SK-N-MC (cell line): ENCODE data around the gene CDC123.
"Not testable (repeated sequence)": the region's sequence is repeated elsewhere in the genome, so short reads cannot be mapped to it uniquely, and the experiment has no call there.

Experiments used
- DNase-seq: peaks from one replicate; pipeline ENCODE4 v3.0.0-alpha.2; 2011; ENCODE audit warnings: low read depth, low spot score
- H3K27ac ChIP-seq: fragments of 200-600 bp; sonication (generic); 2 replicates; pipeline ENCODE4 v1.5.1; 2016; ENCODE audit warnings: mixed run types
- H3K36me3 ChIP-seq: fragments of 200-600 bp; sonication (generic); 2 replicates; pipeline ENCODE4 v1.6.1; 2017; ENCODE audit warnings: antibody characterized with exemption, low read length, mixed read lengths; ENCODE audit not compliant: insufficient read depth
- H3K4me3 ChIP-seq: fragments of 200-600 bp; sonication (generic); 2 replicates; pipeline ENCODE4 v1.5.1; 2016
- H3K9ac ChIP-seq: fragments of 200-600 bp; sonication (generic); 2 replicates; pipeline ENCODE4 v1.8.0; 2017; ENCODE audit warnings: mixed run types, mixed read lengths; ENCODE audit not compliant: insufficient read length
- H3K9me3 ChIP-seq: fragments of 200-600 bp; sonication (generic); 2 replicates; pipeline ENCODE4 v1.6.1; 2017; ENCODE audit warnings: low read depth, mild to moderate bottlenecking, antibody characterized with exemption, low read length, moderate library complexity, mixed read lengths
- EZH2 ChIP-seq: fragments of 200-600 bp; sonication (generic); IDR thresholded peaks from one replicate; pipeline ENCODE4 v1.6.1; 2017; ENCODE audit warnings: antibody characterized with exemption
- FOXP2 ChIP-seq: optimal IDR thresholded peaks from 2 replicates; pipeline ENCODE3; 2011; ENCODE audit warnings: mild to moderate bottlenecking, moderate library complexity; ENCODE audit not compliant: insufficient read depth; ENCODE audit errors: extremely low read length, control extremely low read depth
- POLR2AphosphoS5 ChIP-seq: IDR thresholded peaks from 2 replicates; pipeline ENCODE4 v1.6.1; 2012; ENCODE audit warnings: mild to moderate bottlenecking, low read depth, low read length, borderline replicate concordance

The CDC123 gene

DNA sequence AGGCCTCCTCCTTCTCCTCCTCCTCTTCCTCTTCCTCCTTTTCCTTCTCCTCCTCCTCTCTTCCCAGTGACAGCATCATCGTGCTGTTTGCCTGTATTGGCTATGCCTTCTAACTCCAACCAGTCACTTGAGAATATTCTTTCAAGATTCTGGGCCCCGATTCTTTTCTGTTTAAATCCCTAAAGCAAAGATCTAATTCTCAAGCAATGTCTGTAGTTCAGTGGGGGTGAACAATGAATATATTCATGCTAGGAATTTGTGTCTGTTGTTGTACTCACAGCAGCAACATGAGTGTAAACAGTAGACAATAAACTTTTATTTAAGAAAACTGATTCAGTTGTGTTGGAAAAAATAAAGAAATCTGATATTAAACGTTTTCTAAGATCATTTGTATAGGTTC, 31.0 kb upstream of the CDC123 start:
- Histone ChIP-seq H3K9ac (no peak overlapping the region), H3K4me3 (no peak overlapping the region), H3K36me3 (peaks cover 9% of the 10 kb centered on the region; the same call in 1 of the 2 replicates), H3K27ac (no peak overlapping the region), H3K9me3 (no peaks in the 10 kb centered on the region)
- no peak for DNase-seq
- no peak for TF ChIP-seq POLR2AphosphoS5
- TF ChIP-seq EZH2, result no peak
- no peak for TF ChIP-seq FOXP2

DNA sequence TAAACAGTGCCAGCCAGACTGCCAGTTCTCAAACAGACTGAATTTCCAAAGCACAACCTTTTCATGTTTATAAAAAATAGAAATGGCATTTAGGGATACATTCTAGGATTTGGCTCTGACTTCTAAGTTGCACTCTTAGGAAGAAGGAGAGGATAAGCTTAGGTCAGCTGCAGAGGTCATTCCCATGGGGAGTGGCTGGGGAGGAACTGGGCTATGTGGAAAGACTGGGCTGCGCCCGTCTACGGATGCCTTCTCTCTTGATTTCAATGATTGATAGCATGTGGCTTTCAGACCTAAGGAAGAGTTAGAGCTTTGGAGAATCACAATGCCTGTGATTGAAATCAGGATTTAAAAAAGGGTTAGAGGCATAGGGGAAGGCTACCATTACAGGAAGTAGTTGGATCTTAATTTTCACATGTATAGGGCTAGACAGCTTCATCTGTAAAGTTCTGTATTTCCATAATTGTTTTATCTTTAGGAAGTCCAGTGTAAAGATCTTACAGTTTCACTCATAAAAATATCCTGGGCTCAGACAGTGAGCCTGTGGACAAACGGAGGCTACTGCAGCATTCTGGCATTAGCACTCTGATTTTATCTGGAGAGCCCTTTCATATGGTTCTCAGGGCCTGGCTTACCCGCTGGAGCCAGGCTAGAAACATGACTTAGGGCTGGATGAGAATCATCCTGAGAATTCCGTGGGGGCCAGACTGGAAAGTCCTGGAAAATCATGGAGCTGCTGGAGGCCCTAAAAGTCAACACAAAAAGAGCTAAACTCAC, 29.8 kb upstream of the CDC123 start:
- Histone ChIP-seq H3K27ac (no peak overlapping the region), H3K9ac (no peak overlapping the region), H3K4me3 (no peak overlapping the region), H3K36me3 (peaks cover 19% of the 10 kb centered on the region; the same call in 1 of the 2 replicates), H3K9me3 (no peaks in the 10 kb centered on the region)
- DNase-seq, result no peak
- no peak for TF ChIP-seq FOXP2
- no peak for TF ChIP-seq EZH2
- TF ChIP-seq POLR2AphosphoS5, result no peak

- not testable (repeated sequence) for DNase-seq, H3K9me3 ChIP-seq
- H3K36me3 ChIP-seq, result peaks cover 25% of the 10 kb centered on the region; the same call in 1 of the 2 replicates
These were observed 24.5 kb upstream of the CDC123 start for GRCh38 chr10:12171512-12171911.

DNA sequence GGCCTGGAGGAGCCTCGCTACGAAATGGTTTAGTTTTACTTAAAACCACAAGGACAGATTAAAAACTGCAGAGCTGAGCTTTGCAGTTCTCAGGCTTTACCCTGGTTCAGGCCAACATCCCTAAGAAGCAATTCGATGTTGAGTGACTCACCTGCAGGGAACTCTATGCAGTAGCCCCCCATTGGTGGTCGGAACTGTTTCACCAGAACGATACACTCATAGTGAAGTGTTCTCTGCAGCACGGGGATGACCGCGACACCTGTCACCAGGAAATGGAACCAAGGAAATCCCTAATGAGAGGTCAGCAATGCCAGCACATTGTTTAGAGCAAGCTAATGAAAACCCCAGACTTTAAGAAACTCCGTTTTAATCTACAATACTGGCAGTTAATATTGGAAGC, 18.3 kb upstream of the CDC123 start:
- peaks cover 14% of the 10 kb centered on the region; the same call in 1 of the 2 replicates for H3K36me3 ChIP-seq
- no peak overlapping the region for H3K4me3 ChIP-seq
- no peak overlapping the region for H3K27ac ChIP-seq
- no peak for DNase-seq
- H3K9me3 ChIP-seq, result no peaks in the 10 kb centered on the region
- TF ChIP-seq POLR2AphosphoS5, result no peak
- TF ChIP-seq EZH2, result no peak
- TF ChIP-seq FOXP2, result no peak
- H3K9ac ChIP-seq, result no peak overlapping the region

More at GRCh38 chr10:12171512-12171911, 24.5 kb upstream of the CDC123 start:
- not testable (repeated sequence) for H3K9ac ChIP-seq, H3K27ac ChIP-seq, H3K4me3 ChIP-seq

DNA sequence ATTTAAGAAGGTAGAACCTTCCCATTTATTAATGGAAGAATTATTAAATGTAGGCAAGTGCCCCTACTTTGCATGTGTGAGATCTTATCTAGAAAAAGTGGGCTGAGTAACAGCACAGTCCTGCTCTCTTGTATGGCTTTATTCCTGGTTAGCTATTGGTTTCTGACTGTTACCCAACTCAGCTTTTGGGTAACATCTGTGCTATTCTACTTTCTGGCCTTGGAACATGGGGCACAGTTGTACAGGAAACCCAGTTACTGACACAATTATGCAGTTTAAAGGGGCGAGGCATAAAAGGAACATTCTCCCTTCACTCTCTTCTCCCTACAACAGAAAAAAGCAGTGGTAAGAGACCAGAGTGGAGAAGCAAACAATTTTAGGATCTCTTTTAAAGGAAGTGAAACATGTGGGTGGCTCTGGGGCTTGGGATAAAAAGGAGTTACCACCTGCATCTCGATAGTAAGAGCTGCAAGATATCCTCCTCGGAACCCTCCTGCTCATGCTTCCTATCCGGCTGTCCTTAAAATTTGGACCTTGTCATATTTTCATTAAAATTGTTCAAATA, 16.3 kb upstream of the CDC123 start:
- H3K27ac ChIP-seq, result no peak overlapping the region
- H3K9ac ChIP-seq, result no peak overlapping the region
- no peak overlapping the region for H3K4me3 ChIP-seq
- no peak for TF ChIP-seq FOXP2
- TF ChIP-seq EZH2, result no peak
- TF ChIP-seq POLR2AphosphoS5, result no peak
- no peak for DNase-seq
- H3K36me3 ChIP-seq, result peaks cover 11% of the 10 kb centered on the region; the same call in 1 of the 2 replicates
- H3K9me3 ChIP-seq, result no peaks in the 10 kb centered on the region

GRCh38 chr10:12180221-12180974, 15.6 kb upstream of the CDC123 start:
- no peak overlapping the region for H3K27ac ChIP-seq
- DNase-seq, result no peak
- no peak overlapping the region for H3K9ac ChIP-seq
- H3K36me3 ChIP-seq, result peaks cover 15% of the 10 kb centered on the region; the same call in 1 of the 2 replicates
- H3K9me3 ChIP-seq, result no peaks in the 10 kb centered on the region
- no peak overlapping the region for H3K4me3 ChIP-seq
- TF ChIP-seq FOXP2 (no peak), EZH2 (no peak), POLR2AphosphoS5 (no peak)

- no peak for TF ChIP-seq FOXP2
- no peak for TF ChIP-seq EZH2
- no peak for TF ChIP-seq POLR2AphosphoS5
- Histone ChIP-seq H3K36me3 (peaks cover 21% of the 10 kb centered on the region; the same call in 1 of the 2 replicates), H3K9me3 (no peaks in the 10 kb centered on the region), H3K4me3 (no peak overlapping the region), H3K9ac (no peak overlapping the region), H3K27ac (no peak overlapping the region)
- DNase-seq, result no peak
These were observed 14.8 kb upstream of the CDC123 start for GRCh38 chr10:12181065-12181775.

DNA sequence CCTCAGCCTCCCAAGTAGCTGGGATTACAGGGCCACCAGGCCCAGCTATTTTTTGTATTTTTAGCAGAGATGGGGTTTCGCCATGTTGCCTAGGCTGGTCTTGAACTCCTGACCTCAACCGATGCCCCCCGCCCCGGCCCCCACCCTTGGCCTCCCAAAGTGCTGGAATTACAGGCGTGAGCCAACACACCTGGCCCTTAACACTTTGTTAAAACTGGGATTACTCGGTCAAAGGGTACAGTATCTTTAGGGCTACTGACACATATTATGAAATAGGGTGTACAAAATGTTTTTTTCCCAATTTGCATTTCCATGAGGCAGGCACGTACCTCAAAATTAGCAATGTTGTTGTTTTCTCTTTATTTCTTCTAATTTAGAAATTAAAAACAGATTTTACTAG, 11.8 kb upstream of the CDC123 start:
- H3K4me3 ChIP-seq, result no peak overlapping the region
- no peak overlapping the region for H3K9ac ChIP-seq
- no peak for TF ChIP-seq EZH2
- TF ChIP-seq POLR2AphosphoS5, result no peak
- H3K9me3 ChIP-seq, result no peaks in the 10 kb centered on the region
- peaks cover 12% of the 10 kb centered on the region; the same call in 1 of the 2 replicates for H3K36me3 ChIP-seq
- no peak overlapping the region for H3K27ac ChIP-seq
- no peak for DNase-seq
